HEK293 (cell line): ENCODE measurements around the gene SGIP1.

Experiments
- CTCF ChIP-seq: fragments of 450-650 bp; formaldehyde crosslinking; IDR thresholded peaks from 2 replicates; pipeline ENCODE4 v1.5.1; 2016; ENCODE audit warnings: missing biosample characterization, missing genetic modification characterization
- HOXD13 ChIP-seq: sonication (generic); formaldehyde crosslinking; IDR thresholded peaks from 2 replicates; pipeline ENCODE4 v1.8.0; 2022; ENCODE audit warnings: missing genetic modification reagents, borderline replicate concordance
- PBX3 ChIP-seq: sonication (generic); formaldehyde crosslinking; IDR thresholded peaks from 2 replicates; pipeline ENCODE4 v1.8.1; 2022; ENCODE audit warnings: mild to moderate bottlenecking, moderate library complexity, missing genetic modification reagents
- ZEB2 ChIP-seq: fragments of 450-650 bp; formaldehyde crosslinking; IDR thresholded peaks from 2 replicates; pipeline ENCODE4 v1.5.1; 2016; ENCODE audit warnings: missing biosample characterization, missing genetic modification characterization
- ZNF175 ChIP-seq: fragments of 450-650 bp; formaldehyde crosslinking; IDR thresholded peaks from 2 replicates; pipeline ENCODE4 v1.5.1; 2016; ENCODE audit warnings: missing biosample characterization, missing genetic modification characterization
- ZNF274 ChIP-seq, 2 experiments: fragments of 200-500 bp in 1 of 2; fragments of 450-650 bp in 1 of 2; sonication (Bioruptor generic) in 1 of 2; formaldehyde crosslinking in 1 of 2; IDR thresholded peaks; 2 replicates each; pipeline versions ENCODE4 v1.5.1 to v1.6.1; 2014 to 2016; ENCODE audit warnings: borderline replicate concordance in 1 of 2, inconsistent platforms in 1 of 2, low read length in 1 of 2, missing biosample characterization in 1 of 2, missing genetic modification characterization in 1 of 2
- ZNF423 ChIP-seq: fragments of 450-650 bp; formaldehyde crosslinking; IDR thresholded peaks from 2 replicates; pipeline ENCODE4 v1.5.1; 2016; ENCODE audit warnings: missing biosample characterization, missing genetic modification characterization
- ZNF664 ChIP-seq: fragments of 450-650 bp; formaldehyde crosslinking; IDR thresholded peaks from 2 replicates; pipeline ENCODE4 v1.5.1; 2016; ENCODE audit warnings: missing biosample characterization, missing genetic modification characterization

- TF ChIP-seq CTCF (tag by site-specific recombination) (no peak), ZNF274 (IDR thresholded peaks at IDR 0.05; ENCODE audit: low read length) (no peak), ZNF274 (tag by site-specific recombination; IDR thresholded peaks at IDR 0.05; ENCODE audit: borderline replicate concordance) (no peak), ZNF175 (tag by site-specific recombination) (no peak), ZNF423 (tag by site-specific recombination) (no peak), PBX3 (CRISPR knock-in tag) (no peak), HOXD13 (no peak), ZNF664 (tag by site-specific recombination) (no peak), ZEB2 (tag by site-specific recombination) (no peak)
Observed at GRCh38 chr1:66644331-66644730, 110.4 kb downstream of the SGIP1 start.
